GM18951 (cell line): ENCODE data around the gene BNIP5.

Experiments used
- POLR2A ChIP-seq: IDR thresholded peaks from 4 replicates; pipeline ENCODE4 v1.6.1; 2011; ENCODE audit warnings: mild to moderate bottlenecking; ENCODE audit not compliant: insufficient read length, insufficient read depth; ENCODE audit errors: extremely low read depth
- in situ Hi-C: fragments of 300-500 bp; cut with MboI; formaldehyde crosslinking; loops from one replicate; pipeline ENCODE4 v1.12.0; 2022; ENCODE audit warnings: low sequenced_read_pairs, mixed read lengths, inconsistent platforms; ENCODE audit not compliant: unreplicated experiment

The BNIP5 gene

DNA sequence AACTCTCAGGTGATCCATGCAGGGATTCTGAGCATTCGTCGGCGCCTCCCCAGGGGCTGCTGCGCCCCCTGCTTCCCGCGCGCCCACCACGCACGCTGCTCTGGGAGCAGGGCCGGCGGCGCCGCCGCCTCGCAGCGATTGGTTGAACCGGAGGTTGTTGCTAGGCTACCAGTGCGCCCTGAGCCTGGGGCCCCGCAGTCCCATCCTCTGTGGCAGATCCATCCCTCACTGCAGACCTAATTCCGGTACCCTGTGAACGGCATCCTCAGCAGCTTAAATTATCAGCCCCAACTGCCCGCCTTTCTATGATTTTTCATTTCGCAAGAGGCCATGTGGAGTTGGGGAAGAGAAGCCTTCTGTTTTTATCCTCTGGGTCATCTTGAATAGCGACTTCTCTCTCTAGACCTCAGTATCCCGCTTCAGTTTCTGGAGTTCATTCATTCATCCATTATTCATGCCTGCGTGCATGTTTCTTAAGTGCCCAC, 51.5 kb downstream of the BNIP5 start:
- no peak for TF ChIP-seq POLR2A
- in situ Hi-C loops = no loop called here

DNA sequence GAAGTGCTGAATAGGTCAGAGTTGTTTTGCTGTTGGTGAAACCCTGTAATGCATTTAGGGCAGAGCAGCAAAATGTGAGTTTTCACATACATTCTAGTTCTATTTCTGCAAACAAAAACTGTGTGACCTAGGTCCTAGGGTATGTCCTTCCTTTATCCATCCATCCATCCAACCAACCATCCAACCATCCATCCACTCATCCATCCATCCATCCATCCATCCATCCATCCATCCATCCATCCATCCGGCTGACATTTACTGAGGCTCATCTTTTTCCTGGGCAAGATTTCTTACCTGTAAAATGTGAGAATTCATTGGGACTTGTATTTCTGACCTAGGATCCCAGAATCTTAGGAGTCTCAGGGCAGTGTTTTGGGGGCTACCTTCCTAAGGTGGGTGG, 52.3 kb downstream of the BNIP5 start:
- TF ChIP-seq POLR2A = no peak
- in situ Hi-C loops = no loop called here

DNA sequence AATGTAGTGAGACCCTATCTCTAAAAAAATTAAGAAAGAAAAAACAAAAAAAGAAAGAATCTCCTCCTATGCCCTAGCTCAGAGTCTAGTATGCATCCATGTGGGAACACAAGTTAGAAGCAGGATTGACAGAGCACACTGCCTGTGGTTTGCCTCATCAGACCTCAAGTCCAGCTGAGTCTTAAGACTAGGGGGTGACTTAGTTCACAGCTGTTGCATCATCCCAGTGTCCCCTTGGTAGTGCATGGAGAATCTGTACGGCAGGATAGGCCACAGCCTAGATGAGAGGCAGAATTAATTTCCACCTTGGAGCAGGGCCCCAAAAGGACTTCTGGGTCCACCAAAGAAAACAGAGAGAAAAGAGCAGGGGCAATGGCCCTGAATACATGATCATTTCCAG, 53.1 kb downstream of the BNIP5 start:
- TF ChIP-seq POLR2A = no peak
- in situ Hi-C loops = no loop called here

DNA sequence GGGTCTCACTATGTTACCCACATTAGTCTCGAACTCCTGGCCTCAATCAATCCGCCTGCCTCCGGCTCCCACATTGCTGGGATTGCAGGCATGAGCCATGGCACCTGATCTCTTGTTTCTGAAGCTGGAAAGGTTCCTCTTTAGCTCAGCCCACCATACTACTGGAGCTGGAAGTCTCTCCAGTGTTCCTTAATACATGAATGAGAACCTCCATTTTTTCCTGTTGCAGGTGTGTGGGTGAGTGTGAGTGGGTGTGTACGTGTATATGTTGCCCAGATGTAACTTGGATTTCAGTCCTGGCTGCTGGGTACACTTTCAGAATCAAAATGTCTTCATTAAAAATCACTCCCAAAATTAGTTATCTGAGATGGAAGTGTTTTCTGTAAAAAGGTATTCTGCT, 55.7 kb downstream of the BNIP5 start:
- in situ Hi-C loops = no loop called here
- no peak for TF ChIP-seq POLR2A

DNA sequence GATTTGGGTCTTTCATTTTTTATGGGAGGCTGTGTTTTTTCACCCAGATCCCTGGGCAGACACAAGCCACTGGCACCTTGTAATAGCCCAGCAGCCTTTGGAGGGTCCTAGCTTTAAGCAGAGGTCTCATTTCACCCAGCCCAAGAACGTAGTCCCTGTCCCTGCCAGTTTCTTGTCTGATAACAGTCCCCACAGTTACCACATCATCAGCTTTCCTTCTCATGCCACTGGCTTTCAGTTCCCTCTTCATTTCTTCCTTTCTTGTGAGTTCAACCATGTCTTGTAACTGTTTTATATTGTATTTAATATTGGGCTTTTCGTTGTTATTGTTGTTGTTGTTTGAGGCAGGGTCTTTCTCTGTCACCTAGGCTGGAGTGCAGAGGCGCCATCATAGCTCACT, 56.2 kb downstream of the BNIP5 start:
- no peak for TF ChIP-seq POLR2A
- in situ Hi-C loops = no loop called here

DNA sequence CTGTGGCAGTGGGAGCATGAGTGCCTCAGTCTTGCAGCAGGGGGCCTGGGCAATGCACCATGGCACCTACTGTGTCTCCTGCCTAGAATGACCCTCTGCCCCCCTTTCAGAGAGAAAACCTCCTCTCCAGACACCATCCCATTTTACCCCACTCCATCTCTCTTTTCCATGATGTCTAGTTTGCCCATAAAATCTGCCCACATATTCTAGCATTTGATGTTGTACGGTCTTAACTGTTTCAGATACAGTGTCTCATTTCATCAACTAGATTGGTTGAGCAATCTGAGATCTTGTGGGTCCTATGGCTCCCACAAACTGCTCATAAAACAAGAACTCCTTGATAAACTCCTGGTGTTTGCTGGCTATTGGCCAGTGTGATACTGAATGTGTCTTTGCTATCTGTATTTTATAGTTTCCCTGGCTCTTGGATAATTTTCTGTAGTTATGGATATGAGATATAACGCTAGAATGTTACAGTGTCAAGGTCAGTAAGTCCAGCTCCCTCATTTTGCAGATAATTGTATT, 58.7 kb downstream of the BNIP5 start:
- in situ Hi-C loops = no loop called here
- TF ChIP-seq POLR2A = no peak

DNA sequence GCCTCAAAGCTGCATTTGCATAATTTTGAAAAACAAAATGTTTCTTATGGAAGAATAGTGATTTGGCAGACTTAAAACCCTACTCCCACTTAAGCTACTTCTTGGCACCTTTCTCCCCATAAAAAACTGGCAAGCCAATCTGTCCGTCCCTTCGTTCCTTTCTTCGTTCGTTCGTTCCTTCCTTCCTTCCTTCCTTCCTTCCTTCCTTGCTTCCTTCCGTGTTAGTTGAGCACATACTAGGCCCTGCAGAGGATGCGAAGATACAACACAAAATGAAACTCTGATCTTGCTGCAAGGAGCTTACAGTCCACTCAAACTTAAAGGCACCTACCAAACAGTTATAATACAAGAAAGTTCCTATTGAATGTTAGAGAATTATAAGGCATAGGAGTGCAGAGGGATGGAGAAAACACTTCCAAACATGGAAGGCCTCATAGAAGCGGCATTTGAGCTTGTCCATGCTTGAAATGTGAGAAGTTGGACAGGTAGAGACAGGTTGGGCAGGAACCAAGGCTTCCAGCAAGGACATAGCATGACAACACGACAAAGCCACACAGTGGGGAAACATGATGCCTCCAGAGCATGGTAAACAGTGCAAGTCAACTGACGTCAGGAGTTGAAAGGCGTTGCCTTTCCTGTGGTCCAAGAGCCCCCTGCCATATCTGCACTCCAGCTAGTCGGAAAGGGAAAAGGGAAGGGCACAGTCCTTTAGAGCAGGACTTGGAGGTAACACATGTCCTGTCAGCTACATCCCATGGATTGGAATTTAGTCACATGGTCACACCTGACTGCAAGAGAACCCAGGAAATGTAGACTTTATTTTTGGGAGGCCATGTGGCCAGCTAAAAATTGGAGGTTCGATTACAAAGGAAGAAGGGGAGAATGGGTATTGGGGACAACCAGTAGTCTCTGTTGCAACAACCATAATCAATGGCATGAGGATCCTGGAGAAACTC, 59.8 kb downstream of the BNIP5 start:
- in situ Hi-C loops = no loop called here
- no peak for TF ChIP-seq POLR2A

DNA sequence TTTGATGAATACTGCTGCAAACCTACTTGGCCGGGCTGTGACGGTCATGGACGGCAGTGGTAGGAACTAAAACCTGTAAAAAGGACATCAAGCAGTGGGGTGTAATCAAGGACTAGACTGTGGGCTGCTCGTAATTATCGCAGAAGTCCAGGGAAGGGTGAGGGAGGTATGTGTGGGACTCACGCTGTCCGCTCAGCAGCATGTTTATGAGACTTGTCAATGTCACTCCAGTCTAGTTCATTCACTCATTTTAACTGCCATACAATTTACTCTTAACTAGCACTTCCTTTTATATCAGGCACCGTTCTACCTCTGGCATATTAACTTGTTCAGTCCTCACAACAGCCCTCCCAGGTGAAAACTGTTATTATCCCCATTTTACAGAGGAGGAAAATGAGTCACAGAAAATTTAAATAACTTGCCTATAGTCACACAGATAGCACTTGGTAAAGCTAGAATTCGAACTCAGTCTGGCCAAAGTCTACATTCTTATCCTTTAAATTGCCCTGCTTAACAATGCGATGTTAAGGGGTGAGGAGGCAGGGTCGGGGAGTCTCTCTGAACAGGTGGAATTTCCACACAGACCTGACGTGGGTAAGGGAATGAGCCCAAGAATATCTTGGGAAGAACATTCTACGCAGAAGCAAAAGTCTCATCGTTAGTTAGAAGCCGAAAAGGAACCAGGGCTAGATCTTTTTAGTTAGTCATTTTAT, 62.7 kb downstream of the BNIP5 start:
- in situ Hi-C loops = no loop called here
- TF ChIP-seq POLR2A = no peak

DNA sequence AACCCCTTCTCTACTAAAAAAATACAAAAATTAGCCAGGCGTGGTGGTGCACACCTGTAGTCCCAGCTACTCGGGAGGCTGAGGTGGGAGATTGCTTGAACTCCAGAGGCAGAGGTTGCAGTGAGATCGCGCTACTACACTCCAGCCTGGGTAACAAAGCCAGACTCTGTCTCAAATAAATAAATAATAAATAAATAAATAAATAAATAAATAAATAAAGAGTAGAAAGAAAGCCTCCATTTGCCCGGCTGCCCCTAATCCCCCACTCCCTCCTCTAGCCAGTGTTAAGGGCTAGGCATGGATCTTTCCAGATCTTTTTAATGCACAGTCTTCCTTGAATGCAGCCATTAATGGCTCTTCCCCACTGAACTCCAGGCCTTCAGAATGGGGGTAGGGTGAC, 63.6 kb downstream of the BNIP5 start:
- in situ Hi-C loops = no loop called here

DNA sequence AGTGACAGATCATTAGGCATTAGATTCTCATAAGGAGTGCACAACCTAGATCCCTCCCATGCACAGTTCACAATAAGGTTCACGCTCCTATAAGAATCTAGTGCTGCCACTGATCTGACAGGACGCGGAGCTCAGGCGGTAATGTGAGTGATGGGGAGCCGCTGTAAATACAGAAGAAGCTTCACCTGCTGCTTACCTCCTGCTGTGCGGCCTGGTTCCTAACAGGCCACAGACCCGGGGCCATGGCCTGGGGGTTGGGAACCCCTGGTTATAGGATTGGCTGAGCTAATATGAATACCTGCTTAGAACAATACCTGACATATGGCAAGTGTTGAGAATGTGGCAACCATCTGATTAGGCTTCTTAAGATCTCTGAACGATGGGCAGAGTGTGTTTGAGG, 64.5 kb downstream of the BNIP5 start:
- in situ Hi-C loops = no loop called here
- TF ChIP-seq POLR2A = no peak

More for the DNA sequence above, 63.6 kb downstream of the BNIP5 start:
- no peak for TF ChIP-seq POLR2A

DNA sequence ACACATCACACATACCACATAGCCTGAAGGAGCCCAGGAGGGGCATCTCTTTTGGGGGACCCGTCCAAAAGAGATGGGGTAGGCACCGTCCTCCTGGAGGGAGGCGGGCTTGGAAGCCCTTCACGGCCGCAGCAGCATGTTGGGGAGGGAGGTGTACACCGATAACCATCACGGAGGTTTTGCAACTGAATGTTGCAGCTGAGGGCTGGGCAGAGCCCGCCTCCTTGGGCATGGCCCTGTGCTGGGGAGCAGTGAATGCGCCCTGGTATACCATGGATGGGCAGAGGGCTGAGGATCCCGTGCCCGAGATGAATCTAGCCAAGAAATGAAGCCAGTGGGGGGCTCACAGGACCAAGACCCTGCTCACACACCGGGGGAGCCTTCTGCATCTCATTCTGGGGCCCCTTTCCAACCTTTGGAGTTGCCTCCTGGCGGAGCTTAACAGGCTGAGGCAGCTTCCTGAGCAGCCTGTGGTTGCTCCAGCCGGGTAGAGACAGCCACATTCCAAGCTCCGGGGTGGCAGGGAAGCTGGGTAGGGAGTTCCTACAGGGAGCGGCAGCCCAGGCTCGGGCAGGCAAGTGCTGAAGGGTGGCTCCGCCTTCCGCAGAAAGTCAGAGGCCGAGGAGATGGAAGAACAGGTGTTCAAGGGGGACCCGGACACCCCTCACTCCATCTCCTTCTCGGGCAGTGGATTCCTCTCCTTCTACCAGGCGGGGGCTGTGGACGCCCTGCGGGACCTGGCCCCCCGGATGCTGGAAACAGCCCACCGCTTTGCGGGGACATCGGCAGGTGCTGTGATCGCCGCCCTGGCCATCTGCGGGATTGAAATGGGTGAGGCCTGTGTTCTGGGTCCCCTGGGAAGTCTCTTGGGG, 66.6 kb downstream of the BNIP5 start, which contains the start of gene PNPLA1:
Gene PNPLA1, plus strand, starts transcription at position 227 of the 872 bp plus-strand sequence. Its CDS starts 400 bp downstream, at position 627.
- in situ Hi-C loops = no loop called here
- no peak for TF ChIP-seq POLR2A

DNA sequence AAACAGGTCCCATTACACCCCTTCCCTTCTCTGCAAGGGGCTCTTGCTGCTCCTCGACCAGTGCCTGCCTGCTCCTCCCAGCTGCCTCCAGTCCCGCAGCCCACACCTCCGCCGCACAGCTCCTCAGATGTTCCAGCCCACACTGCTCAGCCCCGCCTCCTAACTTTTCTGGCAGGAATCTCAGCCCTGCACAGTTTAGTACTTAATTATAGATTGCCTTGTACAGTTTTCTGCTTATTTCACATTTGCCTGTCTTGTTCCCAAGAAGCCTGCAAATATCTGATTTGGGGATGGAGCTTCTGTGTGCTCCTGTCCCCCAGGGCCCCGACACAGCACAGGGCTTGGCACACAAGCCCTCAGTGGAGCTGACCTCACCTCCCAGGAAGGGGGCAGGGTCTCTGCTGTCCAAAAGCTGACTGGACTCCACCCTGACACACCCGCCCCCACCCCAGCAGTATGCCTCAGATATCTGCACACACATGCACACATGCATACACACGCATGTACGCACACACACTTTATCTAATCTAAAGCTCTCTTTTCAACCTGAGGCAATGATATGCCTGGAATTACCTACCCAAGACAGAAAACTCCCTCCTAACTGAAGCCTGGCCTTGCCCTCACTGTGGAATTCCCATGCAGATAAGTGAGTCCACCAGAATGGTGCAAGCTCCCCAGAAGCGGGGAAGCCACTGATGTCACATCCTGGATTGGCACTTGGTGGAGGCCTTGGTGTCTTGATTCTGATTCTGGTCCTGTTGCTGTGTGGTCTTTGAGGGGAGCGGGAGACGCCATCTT, 68.0 kb downstream of the BNIP5 start:
- no peak for TF ChIP-seq POLR2A

More for the DNA sequence above, 68.0 kb downstream of the BNIP5 start:
- in situ Hi-C loops = no loop called here
